CD4-positive, alpha-beta T cell treated with Interleukin-4 for 1 hour (primary cell): ENCODE results near the gene C11orf91.
"Not testable (repeated sequence)": the region's sequence is repeated elsewhere in the genome, so short reads cannot be mapped to it uniquely, and the experiment has no call there.

Source experiments
- DNase-seq, 2 donors: peaks; one replicate each; pipeline ENCODE4 v3.0.0-alpha.2; 2020 to 2022

C11orf91 gene, protein sequence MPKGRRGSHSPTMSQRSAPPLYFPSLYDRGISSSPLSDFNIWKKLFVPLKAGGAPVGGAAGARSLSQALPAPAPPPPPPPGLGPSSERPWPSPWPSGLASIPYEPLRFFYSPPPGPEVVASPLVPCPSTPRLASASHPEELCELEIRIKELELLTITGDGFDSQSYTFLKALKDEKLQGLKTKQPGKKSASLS

DNA sequence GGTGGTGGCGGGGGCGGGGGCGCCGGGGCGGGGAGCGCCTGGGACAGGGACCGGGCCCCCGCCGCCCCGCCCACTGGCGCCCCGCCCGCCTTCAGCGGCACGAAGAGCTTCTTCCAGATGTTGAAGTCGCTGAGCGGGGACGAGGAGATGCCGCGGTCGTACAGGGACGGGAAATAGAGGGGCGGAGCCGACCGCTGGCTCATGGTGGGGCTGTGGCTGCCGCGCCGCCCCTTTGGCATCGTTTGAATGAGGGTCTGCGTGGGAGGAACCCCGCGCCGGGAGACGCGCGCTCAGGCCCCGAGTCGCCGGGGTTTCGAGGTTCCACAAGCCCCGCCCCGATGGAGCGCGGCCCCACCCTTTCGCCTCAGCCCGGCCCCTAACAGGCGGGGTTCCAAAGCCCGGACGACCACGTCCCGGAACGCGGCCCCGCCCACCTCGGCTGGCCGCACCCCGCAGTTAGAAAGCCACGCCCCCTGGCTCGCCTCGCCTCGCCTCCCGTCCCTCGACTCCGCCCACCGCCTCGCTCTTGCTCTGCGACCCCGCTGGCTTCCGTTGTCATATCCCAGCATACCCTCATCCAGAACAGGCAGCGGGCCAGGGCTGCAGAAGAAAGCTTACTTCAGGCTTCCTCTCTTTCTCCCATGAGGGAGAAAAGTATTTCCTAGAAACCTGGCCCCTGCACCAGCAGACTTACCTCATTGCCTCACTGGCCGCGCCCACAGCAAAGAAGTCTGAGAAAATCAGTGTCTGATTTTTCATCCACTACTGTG is at the start of gene C11orf91:
C11orf91 (minus strand) TSS at position 325 of the 770 bp plus-strand sequence; CDS start at position 239, 86 bp downstream.
- peak; percentile 91 to 94 for DNase-seq

GRCh38 chr11:33747979-33748378 is 47.4 kb upstream of the C11orf91 start:
- no peak for DNase-seq

DNA sequence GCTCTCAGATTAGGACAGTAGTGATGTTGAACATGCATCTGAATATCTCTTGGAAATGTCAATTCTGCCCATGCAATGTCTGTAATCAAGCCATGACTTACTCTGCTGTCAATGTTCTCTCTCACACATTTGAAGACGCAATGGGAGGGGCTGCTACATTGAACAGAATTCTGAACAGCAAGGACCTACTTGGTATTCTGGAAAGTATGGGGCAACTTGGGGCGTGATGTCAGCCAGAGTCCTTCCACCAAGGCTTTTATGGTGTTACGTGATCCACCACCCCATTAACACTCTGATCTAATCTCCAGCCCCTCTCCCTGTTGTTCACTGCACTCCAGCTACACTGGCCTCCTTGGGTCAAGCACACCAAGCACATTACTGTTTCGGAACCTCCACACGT is 42.7 kb upstream of the C11orf91 start:
- DNase-seq, result no peak

DNA sequence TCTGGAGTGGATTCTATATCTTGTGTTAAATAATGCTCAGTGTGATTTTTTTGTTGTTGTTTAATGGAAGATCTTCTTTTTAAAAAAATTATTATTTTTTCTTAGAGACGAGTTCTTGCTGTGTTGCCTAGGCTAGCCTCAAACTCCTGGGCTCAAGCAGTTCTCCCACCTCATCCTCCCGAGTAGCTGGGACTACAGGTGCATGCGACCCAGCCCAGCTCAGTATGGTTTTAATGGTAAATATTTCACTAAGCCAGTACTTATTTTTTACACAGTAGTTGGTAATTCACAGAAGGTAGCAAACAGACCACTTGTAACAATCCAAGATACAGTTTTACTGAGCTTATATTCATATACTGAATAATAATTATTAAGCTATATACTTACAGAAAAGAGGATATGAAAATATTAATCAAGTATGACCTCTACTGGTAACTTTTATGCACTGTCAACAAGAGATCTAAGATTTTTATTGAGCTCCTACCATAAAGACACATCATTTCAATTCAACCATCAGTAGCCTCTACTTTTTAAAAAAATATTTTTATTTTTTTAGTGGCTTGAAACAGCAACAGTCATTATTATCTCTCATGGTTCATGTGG is 41.7 kb upstream of the C11orf91 start:
- DNase-seq, result peak in 1 of 2 donors; percentile 55

DNA sequence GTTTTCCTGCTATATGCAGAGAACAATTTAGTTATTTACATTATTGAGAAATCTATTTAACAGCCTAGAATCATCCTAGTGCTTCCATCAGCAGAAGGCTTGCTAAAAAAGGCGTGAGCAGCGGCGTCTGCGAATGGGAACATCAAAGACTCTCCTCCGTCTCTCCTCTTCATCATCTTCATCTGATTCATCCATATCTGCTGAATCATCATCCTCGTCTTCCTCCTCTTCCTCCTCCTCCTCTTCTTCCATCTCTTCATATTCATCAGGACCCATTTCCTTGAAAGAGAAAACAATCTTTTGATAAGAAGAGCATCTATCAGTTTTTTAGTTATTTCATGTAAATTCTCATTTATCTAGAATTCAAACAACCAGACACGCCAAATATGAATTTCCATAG is 41.2 kb upstream of the C11orf91 start:
- no peak for DNase-seq

DNA sequence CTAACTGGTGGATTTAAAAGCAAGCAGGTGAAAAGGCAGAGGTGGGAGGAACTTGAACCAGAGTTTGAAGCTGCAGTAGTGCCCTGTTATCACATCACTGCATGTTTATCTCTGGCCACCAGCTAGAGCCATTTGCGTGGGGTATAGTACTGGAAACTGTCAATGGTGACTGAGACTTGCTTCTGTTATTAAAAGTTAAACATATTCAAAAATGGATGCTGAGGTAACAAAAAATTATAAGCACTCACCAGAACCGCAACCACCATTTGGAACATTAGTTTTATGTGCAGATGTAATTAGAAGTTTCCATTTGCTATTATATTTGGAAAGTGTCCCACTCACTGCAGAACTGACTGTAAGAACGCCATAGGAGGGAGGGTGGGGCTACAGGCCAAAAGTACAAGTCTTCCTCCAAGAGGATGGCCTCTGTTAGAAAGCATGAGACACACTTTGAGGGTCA is 36.8 kb upstream of the C11orf91 start:
- no peak for DNase-seq

DNA sequence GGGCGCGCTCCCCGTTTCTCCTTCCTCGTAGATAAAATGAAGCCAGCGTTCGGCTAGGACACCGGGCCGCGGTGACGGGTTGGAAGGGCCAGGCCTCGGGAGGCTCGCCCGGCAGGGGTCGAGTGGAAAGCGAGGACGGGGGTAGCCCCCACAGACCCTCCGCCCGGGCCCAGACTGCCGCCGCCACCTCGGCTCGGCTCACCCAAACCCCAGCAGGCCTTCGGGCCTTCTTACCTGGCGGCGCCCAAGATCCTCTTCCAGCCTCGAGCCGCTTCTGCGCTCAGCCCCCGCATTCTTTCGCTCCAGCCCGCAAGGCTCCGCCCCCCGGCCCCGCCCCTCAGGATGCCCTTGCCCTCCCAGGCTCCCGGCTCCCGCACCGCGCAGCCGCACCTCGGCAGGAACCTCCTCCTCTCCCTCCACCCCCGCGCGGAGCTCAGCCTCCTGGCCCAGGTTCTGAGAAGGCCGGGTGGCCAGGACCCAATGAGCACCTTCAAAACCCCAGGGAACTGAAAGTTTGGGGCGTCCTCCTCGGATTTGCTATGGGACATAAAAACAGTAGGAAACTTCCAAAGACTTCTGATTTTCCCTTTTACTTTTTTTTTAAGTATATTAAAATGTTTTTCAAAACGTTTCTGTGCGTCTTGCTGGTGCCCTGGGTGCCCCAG is 35.7 kb upstream of the C11orf91 start, which contains the start of gene CD59:
CD59 (minus strand) TSS at position 276 of the 665 bp plus-strand sequence. CDS start 13,978 bp downstream, outside the sequence.
- peak; percentile 90 to 91 for DNase-seq

- peak; percentile 46 to 54 for DNase-seq
Measured at GRCh38 chr11:33735271-33736147, 34.9 kb upstream of the C11orf91 start.

DNA sequence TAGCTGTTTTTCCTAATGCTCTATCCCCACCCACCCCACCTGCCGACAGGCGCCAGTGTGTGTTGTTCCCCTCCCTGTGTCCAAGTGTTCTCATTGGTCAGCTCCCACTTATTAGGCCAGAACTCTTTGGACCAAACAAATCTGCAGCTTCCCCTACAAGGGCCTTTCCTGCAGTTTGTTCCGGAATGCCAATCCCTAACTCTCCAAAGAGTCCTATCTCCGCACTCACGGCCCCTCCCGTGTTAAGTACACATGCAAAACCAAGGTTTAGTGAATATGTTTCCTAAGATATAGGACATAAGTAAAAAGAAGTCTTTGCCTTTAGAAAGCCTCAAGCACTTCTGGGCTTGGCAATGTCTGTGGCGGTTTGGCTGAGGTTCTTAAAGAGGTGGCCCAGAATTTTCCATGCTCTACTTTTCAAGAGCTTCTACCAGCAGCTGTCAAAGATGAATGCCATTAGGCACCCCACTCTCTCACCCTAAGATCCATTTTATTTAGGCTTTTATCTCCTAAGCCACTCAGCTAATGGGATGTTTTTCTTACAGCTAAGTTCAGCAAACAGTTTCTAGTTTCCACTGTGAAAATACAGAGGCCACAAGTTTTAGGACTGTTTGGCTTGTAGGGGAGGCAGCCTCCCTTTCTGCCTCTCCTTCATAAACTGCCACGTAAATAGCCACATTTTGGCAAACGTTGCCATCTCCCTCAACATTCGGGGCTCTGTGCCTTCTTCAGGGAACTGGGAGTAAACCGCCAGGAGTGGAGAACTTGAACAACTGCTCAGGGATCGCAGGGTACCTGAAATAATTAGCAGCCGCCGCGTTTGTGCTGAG is 34.0 kb upstream of the C11orf91 start:
- DNase-seq, result no peak

DNA sequence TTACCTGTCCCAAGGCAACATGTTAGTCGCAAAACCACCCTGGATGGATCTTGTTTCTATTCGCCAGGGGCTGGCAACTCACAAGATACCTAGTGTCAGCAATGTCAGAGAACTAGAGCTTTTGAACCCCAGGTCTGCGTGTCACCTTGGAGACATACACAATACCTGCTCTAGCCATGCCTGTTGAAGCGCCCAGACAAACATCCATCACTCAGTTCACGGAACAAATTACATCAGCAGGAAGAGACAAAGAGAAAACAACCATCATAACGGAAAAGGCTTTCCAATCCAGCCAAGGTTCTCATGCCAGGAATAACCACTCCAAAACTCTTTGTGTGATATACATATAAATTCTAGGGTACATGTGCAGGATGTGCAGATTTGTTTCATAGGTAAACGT is 33.4 kb upstream of the C11orf91 start:
- DNase-seq, result no peak

DNA sequence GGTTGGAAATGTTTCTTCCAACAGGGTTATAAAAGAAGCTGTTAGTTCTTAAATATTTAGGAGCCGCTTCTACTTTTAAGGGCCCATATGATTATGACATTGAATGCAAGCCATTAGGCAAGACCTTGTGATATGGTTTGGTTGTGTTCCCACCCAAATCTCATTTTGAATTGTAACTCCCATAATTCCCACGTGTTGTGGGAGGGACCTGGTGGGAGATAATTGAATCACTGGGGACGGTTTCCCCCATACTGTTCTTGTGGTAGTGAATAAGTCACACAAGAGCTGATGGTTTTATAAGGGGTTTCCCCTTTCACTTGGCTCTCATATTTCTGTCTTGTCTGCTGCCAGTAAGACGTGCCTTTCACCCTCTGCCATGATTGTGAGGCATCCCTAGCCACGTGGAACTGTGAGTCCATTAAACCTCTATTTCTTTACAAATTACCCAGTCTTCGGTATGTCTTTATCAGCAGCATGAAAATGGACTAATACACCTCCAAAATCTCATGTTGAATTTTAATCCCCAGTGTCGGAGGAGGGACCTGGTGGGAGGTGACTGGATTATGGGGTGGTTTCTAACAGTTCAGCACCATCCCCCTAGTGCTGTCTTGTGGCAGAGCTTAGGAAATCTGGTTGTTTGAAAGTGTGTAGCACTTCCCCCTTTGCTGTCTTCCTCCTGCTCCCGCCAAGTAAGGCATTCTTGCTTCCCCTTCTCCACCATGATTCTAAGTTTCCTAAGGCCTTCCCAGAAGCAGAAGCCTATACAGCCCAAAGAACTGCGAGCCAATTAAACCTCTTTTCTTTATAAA is 31.3 kb upstream of the C11orf91 start:
- DNase-seq, result no peak

DNA sequence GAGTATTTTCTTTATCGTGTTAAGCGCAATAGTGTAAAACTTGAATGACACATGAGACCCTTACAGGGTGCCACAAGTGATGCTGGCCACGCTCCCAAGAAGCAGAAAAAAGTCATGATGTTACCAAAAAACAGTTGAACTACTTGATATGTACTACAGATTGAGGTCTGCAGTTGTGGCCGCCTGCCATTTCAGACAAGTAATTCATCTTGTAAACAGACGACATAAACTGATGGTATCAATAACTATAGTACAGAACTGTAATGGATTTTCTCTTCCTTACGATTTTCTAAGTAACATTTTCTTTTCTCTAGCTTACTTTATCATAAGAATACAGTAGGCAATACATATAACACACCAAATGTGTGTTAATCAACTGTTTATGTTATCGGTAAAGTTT is 30.1 kb upstream of the C11orf91 start:
- DNase-seq, result no peak

DNA sequence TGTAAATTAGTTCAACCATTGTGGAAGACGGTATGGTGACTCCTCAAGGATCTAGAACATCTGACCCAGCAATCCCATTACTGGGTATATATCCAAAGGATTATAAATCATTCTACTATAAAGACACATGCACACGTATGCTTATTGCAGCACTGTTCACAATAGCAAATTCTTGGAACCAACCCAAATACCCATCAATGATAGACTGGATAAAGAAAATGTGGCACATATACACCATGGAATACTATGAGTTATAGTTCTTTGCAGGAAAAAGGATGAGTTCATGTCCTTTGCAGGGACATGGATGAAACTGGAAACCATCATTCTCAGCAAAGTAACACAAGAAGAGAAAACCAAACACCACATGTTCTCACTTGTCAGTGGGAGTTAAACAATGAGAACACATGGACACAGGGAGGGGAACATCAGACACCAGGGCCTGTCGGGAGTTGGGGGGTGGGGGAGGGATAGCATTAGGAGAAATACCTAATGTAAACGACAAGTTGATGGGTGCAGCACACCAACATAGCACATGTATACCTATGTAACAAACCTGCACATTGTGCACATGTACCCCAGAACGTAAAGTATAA is 28.5 kb upstream of the C11orf91 start:
- DNase-seq, result not testable (repeated sequence)

DNA sequence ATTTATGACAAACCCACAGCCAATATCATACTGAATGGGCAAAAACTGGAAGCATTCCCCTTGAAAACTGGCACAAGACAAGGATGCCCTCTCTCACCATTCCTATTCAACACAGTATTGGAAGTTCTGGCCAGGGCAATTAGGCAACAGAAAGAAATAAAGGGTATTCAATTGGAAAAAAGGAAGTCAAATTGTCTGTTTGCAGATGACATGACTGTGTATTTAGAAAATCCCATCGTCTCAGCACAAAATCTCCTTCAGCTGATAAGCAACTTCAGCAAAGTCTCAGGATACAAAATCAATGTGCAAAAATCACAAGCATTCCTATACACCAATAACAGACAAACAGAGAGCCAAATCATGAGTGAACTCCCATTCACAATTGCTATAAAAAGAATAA is 26.9 kb upstream of the C11orf91 start:
- not testable (repeated sequence) for DNase-seq

GRCh38 chr11:33725496-33725895 is 24.9 kb upstream of the C11orf91 start:
- DNase-seq, result no peak

GRCh38 chr11:33724644-33725035 is 24.0 kb upstream of the C11orf91 start:
- no peak for DNase-seq

DNA sequence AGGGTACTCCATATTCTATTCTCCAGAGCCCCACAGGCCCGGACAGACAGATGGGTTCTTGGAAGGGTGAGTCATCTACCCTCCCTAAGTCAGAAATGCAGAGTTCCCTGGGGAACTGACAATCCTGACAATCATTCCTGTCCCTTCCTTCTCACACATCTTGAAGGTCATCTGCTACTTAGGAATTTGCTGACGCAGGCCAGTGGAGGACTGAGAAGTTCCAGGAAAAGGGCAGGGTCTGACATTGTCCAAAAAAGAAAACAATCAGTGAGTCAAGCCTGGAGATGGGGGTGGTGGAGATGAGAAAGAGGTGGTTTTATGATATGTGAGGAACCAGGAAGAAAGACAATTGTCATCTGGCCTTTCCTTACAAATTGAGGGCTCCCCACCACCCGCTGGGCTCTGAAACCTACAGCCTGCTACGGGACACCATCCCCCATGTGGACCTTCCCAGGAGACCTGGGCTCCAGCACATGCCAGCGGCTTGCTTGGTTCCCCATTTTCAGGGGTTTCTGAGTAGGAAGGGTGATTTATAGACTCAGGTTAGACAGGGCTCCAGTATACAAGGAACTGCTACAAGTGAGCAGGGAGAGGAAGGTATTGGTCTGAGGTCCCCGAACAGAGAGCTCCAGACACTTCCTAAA is 22.7 kb upstream of the C11orf91 start:
- peak in 1 of 2 donors; percentile 33 for DNase-seq

DNA sequence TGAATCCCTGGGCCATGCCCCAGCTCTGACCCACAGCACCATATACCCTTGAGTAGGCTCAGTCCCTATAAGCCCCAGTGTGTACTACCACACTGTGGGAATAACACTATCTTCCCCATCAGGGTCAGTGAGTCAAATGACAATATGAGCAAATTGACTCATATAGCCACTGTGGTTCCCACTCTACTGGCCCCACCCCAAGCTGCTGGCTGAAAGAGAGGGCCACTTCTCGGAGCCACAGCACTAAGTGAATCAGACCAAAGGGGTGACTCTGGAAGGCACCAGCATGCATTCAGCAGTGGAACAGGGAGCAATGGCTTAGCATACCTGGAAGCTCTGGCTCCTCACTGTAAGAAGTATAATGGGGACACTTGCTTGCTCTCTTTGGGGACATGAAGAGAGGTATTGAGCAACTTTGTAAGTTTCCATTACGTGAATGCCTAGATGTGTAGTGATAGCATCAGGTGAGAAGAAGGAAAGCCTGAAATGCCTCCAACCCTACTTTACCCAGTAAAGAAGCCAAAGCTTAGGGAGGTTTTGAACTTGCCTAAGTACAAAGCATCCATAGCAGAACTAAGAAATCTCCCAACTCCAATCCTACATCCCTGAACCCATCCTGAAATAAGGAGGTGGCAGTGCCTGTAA is 22.1 kb upstream of the C11orf91 start:
- DNase-seq, result peak in 1 of 2 donors; percentile 31

- no peak for DNase-seq
Measured at GRCh38 chr11:33721984-33722383, 21.4 kb upstream of the C11orf91 start.
